OCI-LY3 (cell line): ENCODE results near the gene TMEM202.
"Not testable (repeated sequence)": the region's sequence is repeated elsewhere in the genome, so short reads cannot be mapped to it uniquely, and the experiment has no call there.

Experiments
- H2AFZ ChIP-seq: fragments of 200-600, 300-600 bp; shearing (Covaris generic); 2 replicates; pipeline ENCODE4 v1.6.0; 2014; ENCODE audit warnings: antibody characterized with exemption, low read depth, low read length
- H3K27ac ChIP-seq: fragments of 200-600, 300-600 bp; sonication (generic); 2 replicates; pipeline ENCODE4 v1.5.1; 2014; ENCODE audit warnings: mild to moderate bottlenecking, low read length, moderate library complexity, mixed read lengths
- H3K27me3 ChIP-seq: fragments of 200-600, 300-600 bp; sonication (generic); 2 replicates; pipeline ENCODE4 v1.6.1; 2014; ENCODE audit warnings: low read depth, low read length, mixed read lengths
- H3K36me3 ChIP-seq: fragments of 200-600, 300-600 bp; sonication (generic); replicated peaks from 2 replicates; pipeline ENCODE3; 2014; ENCODE audit warnings: low read depth, low read length, mixed read lengths
- H3K4me1 ChIP-seq: fragments of 300-600, 200-600 bp; sonication (generic); 2 replicates; pipeline ENCODE4 v1.6.1; 2014; ENCODE audit warnings: low read length, mixed read lengths
- H3K4me2 ChIP-seq: fragments of 200-600, 300-600 bp; sonication (generic); 2 replicates; pipeline ENCODE4 v1.6.1; 2014; ENCODE audit warnings: low read length, mixed read lengths
- H3K4me3 ChIP-seq: fragments of 300-600, 200-600 bp; sonication (generic); 2 replicates; pipeline ENCODE4 v1.5.1; 2014; ENCODE audit warnings: antibody characterized with exemption, mild to moderate bottlenecking, low read length, moderate library complexity
- H3K79me2 ChIP-seq: fragments of 300-600, 200-600 bp; shearing (Covaris generic); 2 replicates; pipeline ENCODE4 v1.6.1; 2014; ENCODE audit warnings: mild to moderate bottlenecking, low read length, mixed read lengths
- H3K9ac ChIP-seq: fragments of 300-600, 200-600 bp; shearing (Covaris generic); 2 replicates; pipeline ENCODE4 v1.6.0; 2014; ENCODE audit warnings: mild to moderate bottlenecking, low read length, moderate library complexity
- H3K9me3 ChIP-seq: fragments of 200-600, 300-600 bp; shearing (Covaris generic); 2 replicates; pipeline ENCODE4 v1.6.1; 2014; ENCODE audit warnings: low read length, mixed read lengths; ENCODE audit not compliant: insufficient read depth
- H4K20me1 ChIP-seq: fragments of 200-600, 300-600 bp; sonication (generic); 2 replicates; pipeline ENCODE4 v1.6.1; 2016; ENCODE audit warnings: low read length, mixed read lengths; ENCODE audit not compliant: insufficient read depth
- EZH2phosphoT487 ChIP-seq: fragments of 200-600 bp; shearing (Covaris generic); IDR thresholded peaks from 2 replicates; pipeline ENCODE4 v1.6.1; 2018; ENCODE audit warnings: antibody characterized with exemption, mixed run types, low read depth
- TF ChIP-seq, protein P1 (sequence below): fragments of 200-600, 300-600 bp; sonication (generic); IDR thresholded peaks from 2 replicates; pipeline ENCODE4 v1.5.1; 2014; ENCODE audit warnings: antibody characterized with exemption, low read length, low read depth

The TMEM202 gene

DNA sequence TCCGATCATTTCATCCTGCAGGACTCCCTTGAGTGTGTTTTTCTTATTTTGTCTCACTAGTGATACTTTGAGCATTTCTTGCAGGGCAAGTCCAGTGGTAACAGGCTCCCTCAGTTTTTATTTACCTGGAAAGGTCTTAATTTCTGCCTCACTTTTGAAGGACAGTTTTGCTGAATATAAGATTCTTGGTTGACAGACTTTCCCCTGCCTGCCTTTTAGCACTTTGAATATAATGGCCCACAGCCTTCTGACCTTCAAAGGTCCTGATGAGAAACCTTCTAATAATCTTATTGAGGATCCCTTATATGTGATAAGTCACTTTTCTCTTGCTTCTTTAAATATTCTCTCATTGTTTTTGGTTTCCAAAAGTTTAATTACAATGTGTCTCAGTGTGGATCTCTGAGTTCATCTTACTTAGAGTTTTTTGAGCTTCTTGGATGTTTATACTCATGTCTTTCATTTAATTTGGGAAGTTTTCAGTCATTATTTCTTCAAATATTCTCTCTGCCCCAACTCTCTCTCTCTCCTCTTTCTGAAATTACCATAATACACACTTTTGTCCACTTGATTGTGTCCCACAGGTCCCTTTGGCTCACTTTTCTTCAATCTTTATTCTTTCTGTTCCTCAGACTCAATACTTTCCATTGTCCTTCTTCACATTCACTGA is 39.7 kb downstream of the TMEM202 start:
- Histone ChIP-seq H3K4me3 (no peak overlapping the region), H3K27me3 (peaks cover 23% of the 10 kb centered on the region), H3K4me1 (no peaks in the 10 kb centered on the region), H3K4me2 (no peak overlapping the region), H3K27ac (no peak overlapping the region), H3K36me3 (no peaks in the 10 kb centered on the region), H3K79me2 (no peaks in the 10 kb centered on the region), H4K20me1 (no peaks in the 10 kb centered on the region), H3K9me3 (peaks cover 12% of the 10 kb centered on the region; the same call in 1 of the 2 replicates), H2AFZ (no peak overlapping the region), H3K9ac (no peak overlapping the region)
- TF ChIP-seq, protein P1, sequence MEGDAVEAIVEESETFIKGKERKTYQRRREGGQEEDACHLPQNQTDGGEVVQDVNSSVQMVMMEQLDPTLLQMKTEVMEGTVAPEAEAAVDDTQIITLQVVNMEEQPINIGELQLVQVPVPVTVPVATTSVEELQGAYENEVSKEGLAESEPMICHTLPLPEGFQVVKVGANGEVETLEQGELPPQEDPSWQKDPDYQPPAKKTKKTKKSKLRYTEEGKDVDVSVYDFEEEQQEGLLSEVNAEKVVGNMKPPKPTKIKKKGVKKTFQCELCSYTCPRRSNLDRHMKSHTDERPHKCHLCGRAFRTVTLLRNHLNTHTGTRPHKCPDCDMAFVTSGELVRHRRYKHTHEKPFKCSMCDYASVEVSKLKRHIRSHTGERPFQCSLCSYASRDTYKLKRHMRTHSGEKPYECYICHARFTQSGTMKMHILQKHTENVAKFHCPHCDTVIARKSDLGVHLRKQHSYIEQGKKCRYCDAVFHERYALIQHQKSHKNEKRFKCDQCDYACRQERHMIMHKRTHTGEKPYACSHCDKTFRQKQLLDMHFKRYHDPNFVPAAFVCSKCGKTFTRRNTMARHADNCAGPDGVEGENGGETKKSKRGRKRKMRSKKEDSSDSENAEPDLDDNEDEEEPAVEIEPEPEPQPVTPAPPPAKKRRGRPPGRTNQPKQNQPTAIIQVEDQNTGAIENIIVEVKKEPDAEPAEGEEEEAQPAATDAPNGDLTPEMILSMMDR = no peak
- no peak for TF ChIP-seq EZH2phosphoT487

DNA sequence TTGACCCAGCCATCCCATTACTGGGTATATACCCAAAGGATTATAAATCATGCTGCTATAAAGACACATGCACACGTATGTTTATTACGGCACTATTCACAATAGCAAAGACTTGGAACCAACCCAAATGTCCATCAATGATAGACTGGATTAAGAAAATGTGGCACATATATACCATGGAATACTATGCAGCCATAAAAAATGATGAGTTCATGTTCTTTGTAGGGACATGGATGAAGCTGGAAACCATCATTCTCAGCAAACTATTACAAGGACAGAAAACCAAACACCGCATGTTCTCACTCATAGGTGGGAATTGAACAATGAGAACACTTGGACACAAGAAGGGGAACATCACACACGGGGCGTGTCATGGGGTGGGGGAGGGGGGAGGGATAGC is 44.7 kb downstream of the TMEM202 start:
- not testable (repeated sequence) for H4K20me1 ChIP-seq, H3K9me3 ChIP-seq, H3K27me3 ChIP-seq, H3K9ac ChIP-seq, H3K79me2 ChIP-seq, H3K4me3 ChIP-seq, H3K27ac ChIP-seq, H3K4me2 ChIP-seq, H3K36me3 ChIP-seq, H2AFZ ChIP-seq, H3K4me1 ChIP-seq

DNA sequence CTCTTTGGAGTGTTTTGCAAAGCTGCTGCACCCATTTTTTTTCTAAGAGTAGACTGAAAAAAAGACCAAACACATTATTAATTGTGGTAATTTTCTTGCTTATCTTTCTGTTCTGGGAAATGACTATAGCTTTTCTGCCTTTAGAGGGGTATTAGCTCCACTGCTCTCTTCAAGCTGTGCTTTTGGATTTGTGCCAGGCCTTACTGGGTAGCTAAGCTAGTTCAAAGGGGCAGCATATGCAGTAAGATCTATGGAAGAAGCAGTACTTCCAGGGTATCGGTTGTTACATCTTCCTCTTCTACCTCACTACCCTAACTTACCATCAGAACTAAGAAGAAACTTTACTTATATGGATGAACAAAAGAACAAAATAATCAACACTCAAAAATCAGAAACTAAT is 47.3 kb downstream of the TMEM202 start:
- no peak for TF ChIP-seq EZH2phosphoT487
- TF ChIP-seq, protein P1 = no peak
- Histone ChIP-seq H3K4me3 (no peak overlapping the region), H2AFZ (no peak overlapping the region), H3K4me2 (no peak overlapping the region), H3K27me3 (peaks cover 14% of the 10 kb centered on the region; the same call in 1 of the 2 replicates), H3K79me2 (no peaks in the 10 kb centered on the region), H4K20me1 (no peaks in the 10 kb centered on the region), H3K9ac (no peak overlapping the region), H3K4me1 (no peaks in the 10 kb centered on the region), H3K27ac (no peak overlapping the region), H3K36me3 (no peaks in the 10 kb centered on the region), H3K9me3 (no peaks in the 10 kb centered on the region)

DNA sequence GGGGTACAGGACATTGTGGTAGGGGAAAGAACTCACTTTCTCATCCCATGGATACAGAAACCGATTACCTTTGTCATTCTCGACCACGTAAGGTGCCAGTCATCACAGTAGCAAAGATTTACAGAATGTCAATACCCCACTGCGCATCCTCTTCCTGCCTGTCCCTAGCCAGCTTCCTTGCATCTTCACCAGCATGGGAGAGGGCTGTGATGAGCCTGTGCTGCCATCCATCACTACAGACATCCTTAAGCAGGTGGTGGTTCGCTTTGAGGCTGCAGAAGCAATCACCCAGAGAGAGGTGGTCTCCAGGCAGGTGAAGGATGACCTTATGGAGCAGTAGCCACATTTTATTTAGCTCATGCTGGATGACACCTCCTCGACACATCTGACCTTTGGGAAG is 52.7 kb downstream of the TMEM202 start:
- Histone ChIP-seq H3K79me2 (no peaks in the 10 kb centered on the region), H3K4me1 (no peaks in the 10 kb centered on the region), H3K27me3 (peaks cover 17% of the 10 kb centered on the region), H3K9ac (no peak overlapping the region), H3K9me3 (no peaks in the 10 kb centered on the region), H3K4me3 (no peak overlapping the region), H3K27ac (no peak overlapping the region), H2AFZ (no peak overlapping the region), H4K20me1 (no peaks in the 10 kb centered on the region), H3K36me3 (no peaks in the 10 kb centered on the region), H3K4me2 (no peak overlapping the region)
- TF ChIP-seq, protein P1 = no peak
- no peak for TF ChIP-seq EZH2phosphoT487

DNA sequence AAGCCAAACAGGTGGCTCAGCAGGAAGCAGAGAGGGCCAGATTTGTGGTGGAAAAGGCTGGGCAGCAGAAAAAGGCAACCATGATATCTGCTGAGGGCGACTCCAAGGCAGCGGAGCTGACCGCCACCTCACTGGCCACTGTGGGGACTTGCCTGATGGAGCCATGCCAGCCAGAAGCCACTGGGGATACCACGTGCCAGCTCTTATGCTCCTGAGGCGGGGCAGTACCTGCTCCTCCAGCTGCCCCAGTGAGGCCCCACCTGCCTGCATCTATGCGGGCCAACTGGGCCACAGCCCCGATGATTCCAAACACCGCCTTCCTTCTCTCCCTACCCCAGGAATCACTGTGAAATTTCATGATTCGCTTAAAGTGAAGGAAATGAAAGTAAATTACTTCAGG is 53.1 kb downstream of the TMEM202 start:
- Histone ChIP-seq H3K27ac (no peak overlapping the region), H3K9me3 (no peaks in the 10 kb centered on the region), H3K4me3 (no peak overlapping the region), H3K4me1 (no peaks in the 10 kb centered on the region), H3K79me2 (no peaks in the 10 kb centered on the region), H2AFZ (no peak overlapping the region), H3K4me2 (no peak overlapping the region), H3K36me3 (no peaks in the 10 kb centered on the region), H3K9ac (no peak overlapping the region), H4K20me1 (no peaks in the 10 kb centered on the region), H3K27me3 (peaks cover 17% of the 10 kb centered on the region)
- no peak for TF ChIP-seq EZH2phosphoT487
- TF ChIP-seq, protein P1 = no peak
